Gastroesophageal sphincter (tissue), 4 donors: ENCODE data around the gene GALNT2. TPM values are rescaled to one million over a fixed set of nuclear protein-coding genes. Genes with fewer than 3 reads are reported as not detected.

ENCODE experiments used
- ATAC-seq: fragments of 150-250 bp; one replicate; pipeline ENCODE4 v1.9.1; 2016; ENCODE audit warnings: mild to moderate bottlenecking, moderate library complexity
- H3K27ac ChIP-seq, 4 donors: fragments of 200-600 bp; sonication (generic) in 3 of 4; 1 replicate in 3 of 4; 2 replicates in 1 of 4; pipeline ENCODE4 v1.5.1; 2016 to 2019
- H3K27me3 ChIP-seq: fragments of 200-600 bp; sonication (generic); one replicate; pipeline ENCODE4 v1.5.1; 2019
- H3K36me3 ChIP-seq, 2 donors: fragments of 200-600 bp; sonication (generic); one replicate each; pipeline ENCODE4 v1.5.1; 2019; ENCODE audit warnings: control low read depth in 1 of 2
- H3K4me1 ChIP-seq, 3 donors: fragments of 200-600 bp; sonication (generic); 1 replicate in 2 of 3; 2 replicates in 1 of 3; pipeline ENCODE4 v1.5.1; 2016 to 2019; ENCODE audit warnings: control low read depth in 2 of 3
- H3K4me3 ChIP-seq, 2 donors: fragments of 200-600 bp; sonication (generic); one replicate each; pipeline ENCODE4 v1.5.1; 2019; ENCODE audit warnings: mild to moderate bottlenecking in 1 of 2, moderate library complexity in 1 of 2
- H3K9me3 ChIP-seq, 3 donors: fragments of 200-600 bp; sonication (generic); one replicate each; pipeline ENCODE4 v1.5.1; 2017 to 2019; ENCODE audit warnings: control low read depth in 2 of 3
- CTCF ChIP-seq, 4 experiments: fragments of 200-600 bp in 2 of 4; fragments of 450-650 bp in 2 of 4; sonication (generic) in 1 of 4; IDR thresholded peaks; one replicate each; pipeline ENCODE4 v1.5.1; 2017 to 2019; ENCODE audit warnings: antibody characterized with exemption in 4 of 4, mild to moderate bottlenecking in 2 of 4, moderate library complexity in 2 of 4
- EP300 ChIP-seq: sonication (generic); formaldehyde crosslinking; IDR thresholded peaks from one replicate; pipeline ENCODE4 v1.6.1; 2017; ENCODE audit warnings: antibody characterized with exemption, mild to moderate bottlenecking
- POLR2A ChIP-seq, 2 donors: fragments of 450-650 bp; IDR thresholded peaks; one replicate each; pipeline ENCODE4 v1.6.1; 2017; ENCODE audit warnings: antibody characterized with exemption in 2 of 2, mild to moderate bottlenecking in 2 of 2, moderate library complexity in 1 of 2
- POLR2AphosphoS5 ChIP-seq: sonication (generic); formaldehyde crosslinking; IDR thresholded peaks from one replicate; pipeline ENCODE4 v1.6.1; 2017; ENCODE audit warnings: antibody characterized with exemption
- WGBS, 2 donors: methylation state at CpG; one replicate each; pipeline ENCODE4 v1.1.5; 2018; ENCODE audit warnings: low coverage in 1 of 2; 5-methylcytosine and 5-hydroxymethylcytosine counted together
- total RNA-seq, 4 donors: library from RNA; depleted of rRNA; stranded (reverse); fragments of >200 nt; gene quantifications; one replicate each; pipeline ENCODE4 v1.1.0, GENCODE V29; 2016

Gene GALNT2
- total RNA-seq, 4 donors from 2014 or later = 95.3 to 160 (median 134) TPM

DNA sequence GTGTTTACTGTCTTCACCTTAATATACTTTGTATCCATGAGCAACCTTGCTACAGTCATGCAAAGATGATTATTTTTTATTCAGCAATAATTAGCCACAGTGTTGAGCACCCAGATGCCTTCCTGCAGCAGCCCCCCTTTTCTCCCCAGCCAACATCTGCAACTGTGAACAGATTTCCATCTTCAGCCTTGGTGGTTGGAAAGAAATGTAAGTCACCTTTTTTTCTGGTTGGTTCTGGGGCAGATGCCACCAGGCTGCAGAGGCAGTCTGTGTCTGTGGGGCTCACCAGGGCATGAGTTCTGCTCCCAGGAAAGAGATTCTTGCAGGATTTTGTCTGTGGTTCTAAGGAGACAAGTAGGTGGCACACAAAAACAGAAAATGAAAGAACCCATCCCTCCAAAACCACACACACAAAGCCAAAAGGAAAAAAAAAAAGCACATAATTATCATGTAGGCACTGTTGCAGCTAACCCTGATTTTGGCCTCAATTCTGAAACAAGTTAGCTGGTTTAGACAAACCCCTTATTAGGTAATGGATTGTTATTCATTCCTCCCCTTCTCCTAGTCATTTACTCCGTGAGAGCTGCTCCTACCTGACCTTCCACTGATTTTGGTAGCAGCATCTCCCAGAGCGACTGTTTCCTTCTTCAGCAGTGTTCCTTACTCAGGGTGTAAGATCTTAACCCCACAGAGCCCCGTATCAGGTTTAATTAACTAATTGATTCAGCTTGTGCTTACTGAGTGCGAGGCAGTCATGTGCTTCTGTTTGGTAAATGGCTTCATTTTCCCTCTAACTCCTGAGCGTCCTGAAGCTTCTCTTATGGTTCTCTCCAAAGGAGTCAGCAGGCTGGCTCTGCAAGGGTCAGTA lies 36.5 kb downstream of the GALNT2 start:
- no peaks in the 10 kb centered on the region for H3K36me3 ChIP-seq
- ATAC-seq = no peak
- H3K9me3 ChIP-seq = no peaks in the 10 kb centered on the region
- peak overlapping the region in 1 of 2 donors; percentile 14 for H3K4me3 ChIP-seq
- TF ChIP-seq POLR2A (IDR thresholded peaks at IDR 0.05) (no peak), CTCF (IDR thresholded peaks at IDR 0.05) (no peak), EP300 (no peak), POLR2AphosphoS5 (no peak)
- peak overlapping the region; percentile 84 to 98 (median 88) for H3K27ac ChIP-seq
- peaks cover 42 to 100% (median 47%) of the 10 kb centered on the region in 3 donors for H3K4me1 ChIP-seq
- WGBS, 2 donors = 29 to 59% methylated on average over 3 to 5 of the region's 5 CpGs
- H3K27me3 ChIP-seq = no peaks in the 10 kb centered on the region

DNA sequence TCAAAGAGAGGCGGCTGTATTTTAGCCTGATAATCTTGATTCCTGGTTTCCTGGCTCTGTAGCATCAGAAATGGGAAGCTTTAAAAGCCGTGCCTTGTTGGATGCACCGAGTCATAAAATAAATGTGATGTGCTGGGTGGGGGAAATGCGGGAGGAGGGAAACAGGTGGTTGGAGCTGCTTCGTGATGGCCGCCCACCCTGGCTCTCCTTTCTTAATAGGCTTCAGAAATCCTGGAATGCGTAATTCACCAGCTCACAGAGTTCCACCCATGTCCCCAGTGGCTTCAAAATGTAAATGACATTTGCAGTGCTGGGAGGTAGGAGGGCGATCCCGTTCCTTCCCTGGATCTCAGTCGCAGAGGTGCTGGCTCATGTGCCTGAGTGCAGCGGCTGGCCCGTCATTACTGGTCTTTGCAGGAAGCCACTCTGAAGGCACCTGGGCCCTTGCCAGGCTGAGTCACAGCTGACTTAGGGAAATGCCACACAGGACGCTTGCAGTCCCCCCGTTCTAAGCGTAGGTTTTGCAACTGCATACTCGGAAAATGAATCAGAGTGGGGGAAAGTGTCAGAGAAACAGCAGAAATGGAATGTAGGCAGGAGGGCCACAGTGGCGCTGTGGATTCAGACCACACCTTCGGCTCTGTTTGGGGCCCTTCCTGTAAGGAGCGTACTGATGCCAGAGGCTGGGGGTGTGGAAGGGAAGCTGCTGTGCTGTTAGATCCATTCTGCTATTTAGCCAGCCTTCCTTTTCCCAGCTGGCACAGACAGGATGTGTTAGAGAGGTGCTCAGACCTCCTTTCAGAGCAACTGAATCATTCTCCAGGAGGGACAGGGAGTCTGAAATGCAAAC lies 37.6 kb downstream of the GALNT2 start:
- WGBS, 2 donors = 14 to 23% methylated on average over 10 to 13 of the region's 19 CpGs
- ATAC-seq = peak; percentile 90
- Histone ChIP-seq H3K4me1 (peaks cover 42 to 99% (median 45%) of the 10 kb centered on the region in 3 donors), H3K4me3 (peak overlapping the region in 1 of 2 donors; percentile 14), H3K9me3 (no peaks in the 10 kb centered on the region), H3K27me3 (no peaks in the 10 kb centered on the region), H3K27ac (peak overlapping the region; percentile 84 to 98 (median 88)), H3K36me3 (no peaks in the 10 kb centered on the region)
- TF ChIP-seq EP300 (no peak), POLR2AphosphoS5 (peak; percentile 100), POLR2A (IDR thresholded peaks at IDR 0.05) (peak in 1 of 2 donors; percentile 8), CTCF (IDR thresholded peaks at IDR 0.05) (peak in 3 of 4 experiments; percentile 31 to 35 (median 33))

GRCh38 chr1:230105245-230105753 lies 38.3 kb downstream of the GALNT2 start:
- Histone ChIP-seq H3K27ac (peak overlapping the region; percentile 84 to 90 (median 88)), H3K36me3 (no peaks in the 10 kb centered on the region), H3K4me3 (peak overlapping the region in 1 of 2 donors; percentile 14), H3K4me1 (peaks cover 42 to 99% (median 49%) of the 10 kb centered on the region in 3 donors), H3K27me3 (no peaks in the 10 kb centered on the region), H3K9me3 (no peaks in the 10 kb centered on the region)
- WGBS, 2 donors = 59 to 71% methylated on average over 7 to 8 of the region's 12 CpGs
- TF ChIP-seq CTCF (IDR thresholded peaks at IDR 0.05) (no peak), EP300 (no peak), POLR2AphosphoS5 (no peak), POLR2A (IDR thresholded peaks at IDR 0.05) (no peak)
- ATAC-seq = no peak

GRCh38 chr1:230105754-230106625 lies 39.0 kb downstream of the GALNT2 start:
- peaks cover 40 to 99% (median 50%) of the 10 kb centered on the region in 3 donors for H3K4me1 ChIP-seq
- WGBS, 2 donors = 65 to 77% methylated on average over 9 of the region's 10 CpGs
- H3K4me3 ChIP-seq = no peak overlapping the region
- ATAC-seq = peak; percentile 28
- H3K27me3 ChIP-seq = no peaks in the 10 kb centered on the region
- TF ChIP-seq POLR2AphosphoS5 (peak; percentile 98), CTCF (IDR thresholded peaks at IDR 0.05) (no peak)
- no peaks in the 10 kb centered on the region for H3K9me3 ChIP-seq
- H3K27ac ChIP-seq = peak overlapping the region; percentile 84 to 90 (median 88)
- H3K36me3 ChIP-seq = no peaks in the 10 kb centered on the region
